Loucy (cell line): ENCODE measurements around the gene CACHD1.

Source experiments
- H2AFZ ChIP-seq: fragments of 200-600 bp; sonication (generic); 2 replicates; pipeline ENCODE4 v1.6.0; 2016; ENCODE audit warnings: antibody characterized with exemption, mild to moderate bottlenecking, low read length, moderate library complexity
- H3F3A ChIP-seq: fragments of 200-600 bp; 2 replicates; pipeline ENCODE4 v1.6.0; 2016; ENCODE audit warnings: antibody characterized with exemption, low read depth, mild to moderate bottlenecking
- H3K27me3 ChIP-seq: fragments of 200-600 bp; sonication (generic); 2 replicates; pipeline ENCODE4 v1.6.1; 2014; ENCODE audit warnings: low read length, mild to moderate bottlenecking; ENCODE audit not compliant: insufficient read depth, poor library complexity, severe bottlenecking
- H3K36me3 ChIP-seq: fragments of 200-600 bp; sonication (generic); 2 replicates; pipeline ENCODE4 v1.6.1; 2016; ENCODE audit warnings: low read length; ENCODE audit not compliant: insufficient read depth
- H3K4me1 ChIP-seq: fragments of 200-600 bp; sonication (generic); 2 replicates; pipeline ENCODE4 v1.5.1; 2014; ENCODE audit warnings: low read length, mild to moderate bottlenecking; ENCODE audit not compliant: insufficient read depth, poor library complexity, severe bottlenecking
- H3K4me2 ChIP-seq: fragments of 200-600 bp; sonication (generic); 2 replicates; pipeline ENCODE4 v1.6.0; 2014; ENCODE audit warnings: antibody characterized with exemption, low read length, low read depth, mild to moderate bottlenecking; ENCODE audit not compliant: poor library complexity, severe bottlenecking
- H3K4me3 ChIP-seq: fragments of 200-600 bp; sonication (generic); 2 replicates; pipeline ENCODE4 v1.5.1; 2014; ENCODE audit warnings: low read length, mild to moderate bottlenecking, mixed read lengths; ENCODE audit not compliant: poor library complexity, severe bottlenecking
- H3K79me2 ChIP-seq: fragments of 200-600 bp; sonication (generic); 2 replicates; pipeline ENCODE4 v1.6.1; 2014; ENCODE audit warnings: low read length; ENCODE audit not compliant: insufficient read depth
- H3K9ac ChIP-seq: fragments of 200-600 bp; sonication (generic); 2 replicates; pipeline ENCODE4 v1.6.0; 2014; ENCODE audit warnings: mild to moderate bottlenecking, low read depth, low read length, moderate library complexity; ENCODE audit not compliant: poor library complexity, severe bottlenecking
- H3K9me2 ChIP-seq: fragments of 200-600 bp; sonication (generic); replicated peaks from 2 replicates; pipeline ENCODE4 v1.6.1; 2016; ENCODE audit warnings: low read depth, low read length, mixed read lengths
- H3K9me3 ChIP-seq: fragments of 200-600 bp; sonication (generic); 2 replicates; pipeline ENCODE4 v1.6.1; 2014; ENCODE audit warnings: mild to moderate bottlenecking, antibody characterized with exemption, low read length, low read depth; ENCODE audit not compliant: insufficient read depth
- H4K20me1 ChIP-seq: fragments of 200-600 bp; sonication (generic); 2 replicates; pipeline ENCODE4 v1.6.0; 2014; ENCODE audit warnings: antibody characterized with exemption, low read length, mild to moderate bottlenecking; ENCODE audit not compliant: insufficient read depth, poor library complexity, severe bottlenecking
- EZH2phosphoT487 ChIP-seq: fragments of 200-600 bp; IDR thresholded peaks from 2 replicates; pipeline ENCODE4 v1.6.1; 2018; ENCODE audit warnings: antibody characterized with exemption, mild to moderate bottlenecking, moderate library complexity, borderline replicate concordance
- TF ChIP-seq, protein P1 (sequence below): fragments of 200-600 bp; sonication (generic); conservative IDR thresholded peaks from 2 replicates; pipeline ENCODE4 v1.5.1; 2014; ENCODE audit warnings: mild to moderate bottlenecking, antibody characterized with exemption, low read length

Gene CACHD1

GRCh38 chr1:64543831-64544230 lies 73.9 kb downstream of the CACHD1 start:
- Histone ChIP-seq H3F3A (no peaks in the 10 kb centered on the region), H3K9me3 (no peaks in the 10 kb centered on the region), H3K79me2 (peaks cover 65% of the 10 kb centered on the region), H3K9me2 (no peaks in the 10 kb centered on the region), H3K4me1 (peaks cover 45% of the 10 kb centered on the region), H3K27me3 (no peaks in the 10 kb centered on the region), H2AFZ (no peak overlapping the region), H3K4me2 (peak overlapping the region; percentile 66), H4K20me1 (no peaks in the 10 kb centered on the region), H3K36me3 (no peaks in the 10 kb centered on the region), H3K4me3 (no peak overlapping the region), H3K9ac (no peak overlapping the region)
- no peak for TF ChIP-seq EZH2phosphoT487
- TF ChIP-seq, protein P1, sequence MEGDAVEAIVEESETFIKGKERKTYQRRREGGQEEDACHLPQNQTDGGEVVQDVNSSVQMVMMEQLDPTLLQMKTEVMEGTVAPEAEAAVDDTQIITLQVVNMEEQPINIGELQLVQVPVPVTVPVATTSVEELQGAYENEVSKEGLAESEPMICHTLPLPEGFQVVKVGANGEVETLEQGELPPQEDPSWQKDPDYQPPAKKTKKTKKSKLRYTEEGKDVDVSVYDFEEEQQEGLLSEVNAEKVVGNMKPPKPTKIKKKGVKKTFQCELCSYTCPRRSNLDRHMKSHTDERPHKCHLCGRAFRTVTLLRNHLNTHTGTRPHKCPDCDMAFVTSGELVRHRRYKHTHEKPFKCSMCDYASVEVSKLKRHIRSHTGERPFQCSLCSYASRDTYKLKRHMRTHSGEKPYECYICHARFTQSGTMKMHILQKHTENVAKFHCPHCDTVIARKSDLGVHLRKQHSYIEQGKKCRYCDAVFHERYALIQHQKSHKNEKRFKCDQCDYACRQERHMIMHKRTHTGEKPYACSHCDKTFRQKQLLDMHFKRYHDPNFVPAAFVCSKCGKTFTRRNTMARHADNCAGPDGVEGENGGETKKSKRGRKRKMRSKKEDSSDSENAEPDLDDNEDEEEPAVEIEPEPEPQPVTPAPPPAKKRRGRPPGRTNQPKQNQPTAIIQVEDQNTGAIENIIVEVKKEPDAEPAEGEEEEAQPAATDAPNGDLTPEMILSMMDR: no peak

- Histone ChIP-seq H3F3A (no peaks in the 10 kb centered on the region), H3K9me2 (no peaks in the 10 kb centered on the region), H3K4me3 (peak overlapping the region; percentile 18), H3K79me2 (peaks cover 51% of the 10 kb centered on the region), H3K36me3 (no peaks in the 10 kb centered on the region), H4K20me1 (peaks cover 10% of the 10 kb centered on the region), H2AFZ (no peak overlapping the region), H3K9me3 (no peaks in the 10 kb centered on the region), H3K27me3 (no peaks in the 10 kb centered on the region), H3K4me2 (peak overlapping the region; percentile 66), H3K4me1 (peaks cover 35% of the 10 kb centered on the region), H3K9ac (no peak overlapping the region)
- TF ChIP-seq, protein P1: no peak
- no peak for TF ChIP-seq EZH2phosphoT487
These were observed 75.4 kb downstream of the CACHD1 start for GRCh38 chr1:64545118-64545843.

- H3K4me2 ChIP-seq: no peak overlapping the region
- no peaks in the 10 kb centered on the region for H3K36me3 ChIP-seq
- no peak overlapping the region for H3K4me3 ChIP-seq
- peaks cover 44% of the 10 kb centered on the region for H3K79me2 ChIP-seq
- no peaks in the 10 kb centered on the region for H3K9me3 ChIP-seq
- no peak for TF ChIP-seq EZH2phosphoT487
- TF ChIP-seq, protein P1: no peak
- no peak overlapping the region for H2AFZ ChIP-seq
- no peaks in the 10 kb centered on the region for H3F3A ChIP-seq
- H3K4me1 ChIP-seq: peaks cover 36% of the 10 kb centered on the region
- no peak overlapping the region for H3K9ac ChIP-seq
- H3K27me3 ChIP-seq: no peaks in the 10 kb centered on the region
- peaks cover 11% of the 10 kb centered on the region for H4K20me1 ChIP-seq
- H3K9me2 ChIP-seq: no peaks in the 10 kb centered on the region
These were observed 76.1 kb downstream of the CACHD1 start for GRCh38 chr1:64546013-64546412.
